ENCODE data around the gene STAT5B. TPM values are rescaled to one million over a fixed set of nuclear protein-coding genes. Genes with fewer than 3 reads are reported as not detected.
A peak's percentile ranks its signal among the peaks of the same experiment; 100 is the strongest.
"Not testable (repeated sequence)": the region's sequence is repeated elsewhere in the genome, so short reads cannot be mapped to it uniquely, and the experiment has no call there.

The STAT5B gene
- total RNA-seq, 1 donor from 2014 or later: 82.6 TPM

DNA sequence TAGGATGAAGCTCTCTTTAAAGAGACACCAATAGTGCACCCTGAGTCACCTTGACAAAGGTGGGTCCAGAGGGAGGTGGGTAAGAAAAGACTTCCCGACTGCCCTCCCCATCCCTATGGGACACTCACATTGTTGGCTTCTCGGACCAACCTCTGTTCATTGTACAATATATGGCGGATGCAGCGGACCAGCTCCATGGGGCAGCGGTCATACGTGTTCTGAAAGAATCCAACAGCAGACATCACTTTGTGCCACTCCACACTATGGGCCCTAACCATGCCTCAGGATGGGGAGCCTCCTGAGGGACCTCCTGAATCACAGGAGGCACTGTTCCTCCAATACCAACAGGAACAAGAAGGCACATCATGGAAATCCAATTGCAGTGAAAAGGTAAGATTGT, 51.5 kb downstream of the STAT5B start:
- Mint-ChIP-seq H3K4me1 (no peaks in the 10 kb centered on the region), H3K36me3 (ENCODE audit: low read depth) (peaks cover 60% of the 10 kb centered on the region), H3K27ac (no peak overlapping the region), H3K27me3 (no peaks in the 10 kb centered on the region), H3K9me3 (no peaks in the 10 kb centered on the region), H3K4me3 (no peak overlapping the region)
- ATAC-seq (ENCODE audit: low read depth): no peak
- ChIA-PET CTCF (interaction anchor here (1.5 kb wide), 1 partner anchor 13 kb away, joined by 3 read pairs; no protein-coding TSS in a partner anchor), POLR2A (interaction anchor here (0.9 to 1.1 kb wide), 2 partner anchors 24 to 63 kb away, joined by 3 to 5 read pairs; partner anchors contain the start of gene STAT5A)
- no peak for DNase-seq
- TF ChIP-seq CTCF (IDR thresholded peaks at IDR 0.05): no peak
- intact Hi-C loops (cut with micrococcal nuclease): no loop called here

DNA sequence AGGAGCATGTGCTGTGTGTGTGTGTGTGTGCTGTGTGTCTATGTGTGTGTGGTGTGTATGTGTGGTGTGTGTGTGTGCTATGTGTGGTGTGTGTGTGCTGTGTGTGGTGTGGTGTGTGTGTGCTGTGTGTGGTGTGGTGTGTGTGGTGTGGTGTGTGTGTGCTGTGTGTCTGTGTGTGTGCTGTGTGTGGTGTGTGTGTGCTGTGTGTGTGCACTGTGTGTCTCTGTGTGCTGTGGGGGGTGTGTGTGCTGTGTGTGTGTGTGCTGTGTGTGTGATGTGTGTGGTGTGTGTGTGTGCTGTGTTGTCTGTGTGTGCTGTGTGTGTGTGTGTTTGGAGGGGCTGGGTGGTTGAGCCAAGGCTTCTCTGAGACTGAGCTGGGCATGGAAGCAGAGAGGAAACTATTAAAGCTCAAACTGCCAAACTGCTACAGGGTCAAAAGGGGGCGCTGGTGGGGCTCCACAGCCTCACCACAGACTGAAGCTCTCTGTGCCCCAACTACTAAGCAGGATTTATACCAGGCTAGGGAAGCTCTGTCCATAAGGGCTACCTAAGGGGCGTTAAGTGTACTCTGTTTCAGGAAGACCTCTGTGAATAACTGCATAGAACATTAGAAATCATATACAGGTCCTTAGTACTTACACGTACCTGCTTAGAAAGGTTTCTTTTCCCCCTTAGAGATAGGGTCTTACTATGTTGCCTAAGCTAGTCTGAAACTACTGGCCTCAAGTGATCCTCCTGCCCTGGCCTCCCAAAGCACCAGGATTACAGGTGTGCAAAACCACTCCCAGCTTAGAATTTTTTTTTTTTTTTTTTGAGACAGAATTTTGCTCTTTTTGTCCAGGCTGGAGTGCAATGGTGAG, 54.1 kb downstream of the STAT5B start:
- Mint-ChIP-seq H3K27me3 (no peaks in the 10 kb centered on the region), H3K4me1 (no peaks in the 10 kb centered on the region), H3K4me3 (no peak overlapping the region), H3K27ac (no peak overlapping the region), H3K36me3 (ENCODE audit: low read depth) (peaks cover 64% of the 10 kb centered on the region), H3K9me3 (no peaks in the 10 kb centered on the region)
- DNase-seq: no peak
- TF ChIP-seq CTCF (IDR thresholded peaks at IDR 0.05): no peak
- peak; percentile 81 for ATAC-seq (ENCODE audit: low read depth)
- POLR2A ChIA-PET: interaction anchor here (0.6 to 2.0 kb wide), 7 partner anchors 26 to 1933 kb away, joined by 3 to 11 read pairs (median 6); partner anchors contain the start of gene STAT5A
- CTCF ChIA-PET: interaction anchor here (0.6 to 2.1 kb wide), 28 partner anchors 8 to 184 kb away, joined by 3 to 14 read pairs (median 4); partner anchors contain the start of genes KCNH4, STAT3 and STAT5A
- intact Hi-C loops (cut with micrococcal nuclease): loop anchor here (1.0 to 2.0 kb wide), 2 partner anchors 67 to 184 kb away; partner anchors contain the start of gene STAT5A

GRCh38 chr17:42219280-42219679, 56.9 kb downstream of the STAT5B start:
- ATAC-seq (ENCODE audit: low read depth); intact Hi-C loops (cut with micrococcal nuclease); POLR2A ChIA-PET; H3K4me3 Mint-ChIP-seq; H3K4me1 Mint-ChIP-seq; H3K9me3 Mint-ChIP-seq; H3K27ac Mint-ChIP-seq; H3K27me3 Mint-ChIP-seq; CTCF ChIA-PET; DNase-seq: not testable (repeated sequence)
- H3K36me3 Mint-ChIP-seq (ENCODE audit: low read depth): peaks cover 72% of the 10 kb centered on the region

- POLR2A ChIA-PET: no interaction called here
- intact Hi-C loops (cut with micrococcal nuclease): no loop called here
Observed at GRCh38 chr17:42214156-42214555, 62.0 kb downstream of the STAT5B start.

DNA sequence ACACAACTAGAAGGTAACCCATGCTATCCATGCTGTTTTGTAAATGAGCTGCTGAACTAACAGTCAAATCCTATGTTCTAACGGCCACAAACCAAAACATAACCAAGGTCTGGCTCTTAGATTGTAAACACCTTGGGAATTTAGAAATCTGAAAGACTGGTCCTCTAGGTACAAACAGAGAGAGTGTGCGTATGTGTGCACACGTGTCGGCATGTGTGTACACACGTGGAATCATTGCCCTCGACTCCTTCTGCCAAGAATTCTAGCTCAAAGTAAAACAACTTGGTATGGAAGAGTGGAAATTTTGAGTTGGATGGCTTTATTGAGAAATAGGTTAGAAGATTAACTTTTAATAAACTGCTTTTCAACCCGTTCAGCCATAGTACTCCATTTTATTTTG, 63.8 kb downstream of the STAT5B start:
- H3K36me3 Mint-ChIP-seq (ENCODE audit: low read depth): peaks cover 73% of the 10 kb centered on the region
- no peaks in the 10 kb centered on the region for H3K27me3 Mint-ChIP-seq
- H3K4me3 Mint-ChIP-seq: no peak overlapping the region
- TF ChIP-seq CTCF (IDR thresholded peaks at IDR 0.05): no peak
- ATAC-seq (ENCODE audit: low read depth) (no peak), DNase-seq (no peak)
- H3K9me3 Mint-ChIP-seq: no peaks in the 10 kb centered on the region
- ChIA-PET CTCF (no interaction called here), POLR2A (no interaction called here)
- no peak overlapping the region for H3K27ac Mint-ChIP-seq
- intact Hi-C loops (cut with micrococcal nuclease): no loop called here
- no peaks in the 10 kb centered on the region for H3K4me1 Mint-ChIP-seq

More at GRCh38 chr17:42214156-42214555, 62.0 kb downstream of the STAT5B start:
- CTCF ChIA-PET: interaction anchor here (1.4 kb wide), 1 partner anchor 9 kb away, joined by 4 read pairs; no protein-coding TSS in a partner anchor
- ATAC-seq (ENCODE audit: low read depth): no peak
- no peak overlapping the region for H3K27ac Mint-ChIP-seq
- no peak for DNase-seq
- H3K27me3 Mint-ChIP-seq: no peaks in the 10 kb centered on the region
- H3K9me3 Mint-ChIP-seq: no peaks in the 10 kb centered on the region
- no peaks in the 10 kb centered on the region for H3K4me1 Mint-ChIP-seq
- no peak for TF ChIP-seq CTCF (IDR thresholded peaks at IDR 0.05)
- peaks cover 78% of the 10 kb centered on the region for H3K36me3 Mint-ChIP-seq (ENCODE audit: low read depth)
- no peak overlapping the region for H3K4me3 Mint-ChIP-seq

DNA sequence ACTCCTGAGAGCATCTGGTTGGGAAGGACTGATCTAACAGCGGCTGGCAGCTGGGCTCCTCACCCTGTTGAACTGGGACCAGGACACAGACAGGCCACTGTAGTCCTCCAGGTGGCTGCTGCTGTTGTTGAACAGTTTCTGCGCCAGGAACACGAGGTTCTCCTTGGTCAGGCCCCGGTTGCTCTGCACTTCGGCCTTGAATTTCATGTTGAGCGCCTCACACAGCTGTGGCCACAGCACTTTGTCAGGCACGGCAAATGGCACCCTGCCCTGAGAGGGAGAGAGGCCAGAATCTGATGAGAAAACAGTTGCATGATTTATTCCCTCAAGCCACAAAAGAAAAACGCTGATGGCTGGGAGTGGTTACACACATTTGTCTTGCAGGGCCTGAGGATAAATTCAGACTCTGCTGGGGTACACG, 64.3 kb downstream of the STAT5B start:
- DNase-seq; H3K27ac Mint-ChIP-seq; intact Hi-C loops (cut with micrococcal nuclease); POLR2A ChIA-PET; ATAC-seq (ENCODE audit: low read depth); CTCF ChIA-PET; H3K4me3 Mint-ChIP-seq; H3K27me3 Mint-ChIP-seq; H3K9me3 Mint-ChIP-seq; H3K4me1 Mint-ChIP-seq: not testable (repeated sequence)
- peaks cover 72% of the 10 kb centered on the region for H3K36me3 Mint-ChIP-seq (ENCODE audit: low read depth)

Measured in activated B cell treated with CpG ODN at 0.5 μM for 24 hours (primary cell).